ENCODE measurements around the gene FRS3. TPM values are rescaled to one million over a fixed set of nuclear protein-coding genes. Genes with fewer than 3 reads are reported as not detected.
A peak's percentile ranks its signal among the peaks of the same experiment; 100 is the strongest.

The FRS3 gene
- total RNA-seq, 4 donors from 2014 or later = 1.3 to 6.5 (median 4.0) TPM

GRCh38 chr6:41724228-41724580, 55.5 kb downstream of the FRS3 start:
- Histone ChIP-seq H3K27me3 (no peaks in the 10 kb centered on the region), H3K4me3 (no peak overlapping the region), H3K27ac (peak overlapping the region in 2 of 4 donors; percentile 47 to 56), H3K36me3 (peaks cover 0 to 4% of the 10 kb centered on the region in 2 donors), H3K4me1 (peaks cover 0 to 89% (median 19%) of the 10 kb centered on the region in 3 donors), H3K9me3 (no peaks in the 10 kb centered on the region)
- WGBS, 2 donors (ENCODE audit: low coverage in 1 of 2) = 71 to 75% methylated on average over 5 to 6 of the region's 7 CpGs
- TF ChIP-seq EP300 (IDR thresholded peaks at IDR 0.05) (no peak), CTCF (IDR thresholded peaks at IDR 0.05) (no peak), POLR2A (IDR thresholded peaks at IDR 0.05) (no peak), POLR2AphosphoS5 (IDR thresholded peaks at IDR 0.05) (no peak)
- no peak for ATAC-seq

- H3K27me3 ChIP-seq = no peaks in the 10 kb centered on the region
- H3K27ac ChIP-seq = peak overlapping the region in 3 of 4 donors; percentile 47 to 56 (median 56)
- WGBS, 2 donors (ENCODE audit: low coverage in 1 of 2) = 78 to 94% methylated on average over 4 to 5 of the region's 21 CpGs
- H3K4me3 ChIP-seq = no peak overlapping the region
- peaks cover 0 to 89% (median 19%) of the 10 kb centered on the region in 3 donors for H3K4me1 ChIP-seq
- peaks cover 0 to 4% of the 10 kb centered on the region in 2 donors for H3K36me3 ChIP-seq
- TF ChIP-seq CTCF (IDR thresholded peaks at IDR 0.05) (no peak), POLR2A (IDR thresholded peaks at IDR 0.05) (no peak), EP300 (IDR thresholded peaks at IDR 0.05) (no peak), POLR2AphosphoS5 (IDR thresholded peaks at IDR 0.05) (no peak)
- ATAC-seq = peak; percentile 90
- H3K9me3 ChIP-seq = no peaks in the 10 kb centered on the region
These were observed 56.0 kb downstream of the FRS3 start for GRCh38 chr6:41723530-41724227.

GRCh38 chr6:41722969-41723529, 56.7 kb downstream of the FRS3 start:
- TF ChIP-seq POLR2A (IDR thresholded peaks at IDR 0.05) = no peak
- no peak for TF ChIP-seq CTCF (IDR thresholded peaks at IDR 0.05)
- no peak for TF ChIP-seq EP300 (IDR thresholded peaks at IDR 0.05)
- no peaks in the 10 kb centered on the region for H3K9me3 ChIP-seq
- no peak for ATAC-seq
- no peaks in the 10 kb centered on the region for H3K36me3 ChIP-seq
- H3K4me1 ChIP-seq = peaks cover 0 to 89% (median 19%) of the 10 kb centered on the region in 3 donors
- no peak overlapping the region for H3K4me3 ChIP-seq
- H3K27me3 ChIP-seq = no peaks in the 10 kb centered on the region
- WGBS, 2 donors (ENCODE audit: low coverage in 1 of 2) = 38% methylated on average over 1 of the region's 8 CpGs; no CpG with 5 or more reads in 1 of the 2 donors
- H3K27ac ChIP-seq = peak overlapping the region in 2 of 4 donors; percentile 46 to 47

GRCh38 chr6:41721414-41721813, 58.3 kb downstream of the FRS3 start:
- peaks cover 0 to 92% (median 32%) of the 10 kb centered on the region in 3 donors for H3K4me1 ChIP-seq
- H3K36me3 ChIP-seq = no peaks in the 10 kb centered on the region
- H3K9me3 ChIP-seq = no peaks in the 10 kb centered on the region
- TF ChIP-seq EP300 (IDR thresholded peaks at IDR 0.05) = no peak
- no peak for TF ChIP-seq POLR2A (IDR thresholded peaks at IDR 0.05)
- no peak for TF ChIP-seq POLR2AphosphoS5 (IDR thresholded peaks at IDR 0.05)
- H3K27me3 ChIP-seq = no peaks in the 10 kb centered on the region
- 92% methylated on average over 2 of the region's 3 CpGs; no CpG with 5 or more reads in 1 of the 2 donors for WGBS, 2 donors (ENCODE audit: low coverage in 1 of 2)
- no peak for ATAC-seq
- no peak overlapping the region for H3K4me3 ChIP-seq
- H3K27ac ChIP-seq = no peak overlapping the region

GRCh38 chr6:41720783-41721182, 58.9 kb downstream of the FRS3 start:
- TF ChIP-seq CTCF (IDR thresholded peaks at IDR 0.05) = no peak
- no peak for TF ChIP-seq EP300 (IDR thresholded peaks at IDR 0.05)
- no peaks in the 10 kb centered on the region for H3K27me3 ChIP-seq
- no peak overlapping the region for H3K27ac ChIP-seq
- H3K36me3 ChIP-seq = no peaks in the 10 kb centered on the region
- H3K9me3 ChIP-seq = no peaks in the 10 kb centered on the region
- H3K4me1 ChIP-seq = peaks cover 0 to 98% (median 33%) of the 10 kb centered on the region in 3 donors
- ATAC-seq = no peak
- no peak overlapping the region for H3K4me3 ChIP-seq
- WGBS, 2 donors (ENCODE audit: low coverage in 1 of 2) = 93% methylated on average over 2 of the region's 2 CpGs; no CpG with 5 or more reads in 1 of the 2 donors
